Measurements from ENCODE around the gene MCU.

GRCh38 chr10:72735288-72735936 is 43.5 kb downstream of the MCU start:
- TF ChIP-seq CTCF (IDR thresholded peaks at IDR 0.05 in 2 of 3, conservative IDR thresholded peaks at IDR 0.05 in 1 of 3; ENCODE audit: control insufficient read depth in 2 of 3, extremely low read depth in 1 of 3, insufficient read depth in 1 of 3, low read depth in 3 of 3, low read length in 3 of 3), result no peak
- no peak for TF ChIP-seq SUPT20H (IDR thresholded peaks at IDR 0.05; ENCODE audit: borderline replicate concordance, control insufficient read depth, low read depth, low read length)
- TF ChIP-seq RAD21 (IDR thresholded peaks at IDR 0.05; ENCODE audit: insufficient read depth, low read depth, low read length), result no peak
- no peak for TF ChIP-seq JUNB (IDR thresholded peaks at IDR 0.05)
- no peak for TF ChIP-seq POU2F2 (IDR thresholded peaks at IDR 0.05; ENCODE audit: borderline replicate concordance, low read depth, low read length)

Data from GM12878 (cell line).